H1 (cell line): ENCODE results near the gene EGFL6. TPM values are rescaled to one million over a fixed set of nuclear protein-coding genes. Genes with fewer than 3 reads are reported as not detected.

Source experiments
- CTCF ChIA-PET: fragments of 300-600 bp; sonication (Branson Sonifier 250); formaldehyde crosslinking; loops from one replicate; lab custom pipeline; 2021; ENCODE audit not compliant: partially characterized antibody; lab: Charles Lee
- POLR2A ChIA-PET: fragments of 300-600 bp; sonication (Branson Sonifier 250); formaldehyde crosslinking; loops from one replicate; lab custom pipeline; 2021; ENCODE audit warnings: inconsistent platforms; ENCODE audit not compliant: partially characterized antibody; lab: Charles Lee
- DNase-seq, 2 experiments: peaks; one replicate each; pipeline versions ENCODE4 v3.0.0 to v3.0.0-alpha.2; 2010 to 2022; ENCODE audit warnings: low spot score in 2 of 2, low read depth in 1 of 2, mixed read lengths in 1 of 2
- FAIRE-seq: peaks from 2 replicates; lab custom pipeline; 2011; peaks lifted over from hg19 to GRCh38; lab: Jason Lieb, UNC
- H2AFZ ChIP-seq: 2 replicates; pipeline ENCODE4 v1.8.1; 2012; ENCODE audit warnings: low read length, inconsistent platforms
- H2AK5ac ChIP-seq: 2 replicates; pipeline ENCODE4 v1.6.1; 2013; ENCODE audit warnings: low read depth, low read length
- H2BK120ac ChIP-seq: replicated peaks from 2 replicates; pipeline ENCODE3; 2013; ENCODE audit warnings: low read depth, low read length, inconsistent platforms
- H2BK12ac ChIP-seq: 2 replicates; pipeline ENCODE4 v1.6.1; 2013; ENCODE audit warnings: low read depth, low read length
- H2BK15ac ChIP-seq: 2 replicates; pipeline ENCODE4 v1.6.1; 2013; ENCODE audit warnings: low read length
- H2BK20ac ChIP-seq: 2 replicates; pipeline ENCODE4 v1.6.1; 2013; ENCODE audit warnings: low read length
- H2BK5ac ChIP-seq: 2 replicates; pipeline ENCODE4 v1.6.1; 2013; ENCODE audit warnings: low read depth, low read length
- H3K14ac ChIP-seq: 2 replicates; pipeline ENCODE4 v1.6.1; 2013; ENCODE audit warnings: inconsistent platforms; ENCODE audit not compliant: insufficient read length
- H3K18ac ChIP-seq: 2 replicates; pipeline ENCODE4 v1.6.1; 2013; ENCODE audit warnings: low read length; ENCODE audit errors: extremely low read depth
- H3K23ac ChIP-seq: 2 replicates; pipeline ENCODE4 v1.6.1; 2013; ENCODE audit warnings: inconsistent platforms; ENCODE audit not compliant: insufficient read length
- H3K23me2 ChIP-seq: 2 replicates; pipeline ENCODE4 v1.6.1; 2013; ENCODE audit warnings: low read depth, low read length
- H3K27ac ChIP-seq: 2 replicates; pipeline ENCODE4 v1.6.1; 2011; ENCODE audit warnings: low read depth, low read length, inconsistent platforms
- H3K27me3 ChIP-seq, 4 experiments: replicated peaks in 1 of 4; 1 replicate in 1 of 4; 2 replicates in 3 of 4; pipeline versions ENCODE4 v1.6.1 to v1.8.1; 2011 to 2013; ENCODE audit warnings: low read length in 3 of 4, mild to moderate bottlenecking in 3 of 4, inconsistent platforms in 2 of 4, mixed read lengths in 2 of 4, moderate library complexity in 1 of 4; ENCODE audit not compliant: control insufficient read depth in 3 of 4, insufficient read depth in 3 of 4; ENCODE audit errors: extremely low read depth in 1 of 4
- H3K36me3 ChIP-seq, 4 experiments: 2 replicates each; pipeline versions ENCODE4 v1.6.1 to v1.8.1; 2011 to 2013; ENCODE audit warnings: mild to moderate bottlenecking in 4 of 4, low read length in 3 of 4, moderate library complexity in 2 of 4, control low read depth in 1 of 4, inconsistent platforms in 1 of 4; ENCODE audit not compliant: insufficient read depth in 4 of 4, control insufficient read depth in 2 of 4
- H3K4ac ChIP-seq: replicated peaks from 2 replicates; pipeline ENCODE3; 2013; ENCODE audit warnings: low read length, low read depth, mixed read lengths, inconsistent platforms; ENCODE audit not compliant: insufficient read length
- H3K4me1 ChIP-seq, 4 experiments: replicated peaks in 1 of 4; 1 replicate in 1 of 4; 2 replicates in 3 of 4; pipeline versions ENCODE4 v1.6.1 to v1.8.1; 2011 to 2013; ENCODE audit warnings: low read length in 3 of 4, inconsistent platforms in 2 of 4, mixed read lengths in 1 of 4; ENCODE audit not compliant: insufficient read depth in 4 of 4, control insufficient read depth in 3 of 4
- H3K4me2 ChIP-seq, 2 experiments: 2 replicates each; pipeline versions ENCODE4 v1.6.1 to v1.8.1; 2011 to 2013; ENCODE audit warnings: low read depth in 2 of 2, low read length in 2 of 2, control low read depth in 1 of 2, inconsistent platforms in 1 of 2, mild to moderate bottlenecking in 1 of 2; ENCODE audit not compliant: insufficient read depth in 1 of 2
- H3K4me3 ChIP-seq, 4 experiments: fragments of 200-600, 300-600 bp in 1 of 4; sonication (generic), shearing (Covaris generic), sonication (Bioruptor Twin) in 1 of 4; 2 replicates each; pipeline versions ENCODE4 v1.5.1 to v1.8.1; 2011 to 2016; ENCODE audit warnings: low read length in 4 of 4, low read depth in 3 of 4, control low read depth in 2 of 4, inconsistent platforms in 2 of 4, mild to moderate bottlenecking in 2 of 4, mixed read lengths in 1 of 4, moderate library complexity in 1 of 4; ENCODE audit not compliant: insufficient read depth in 2 of 4; ENCODE audit errors: extremely low read depth in 1 of 4
- H3K56ac ChIP-seq: replicated peaks from 2 replicates; pipeline ENCODE3; 2013; ENCODE audit warnings: low read depth, mild to moderate bottlenecking, mixed read lengths, low read length, inconsistent platforms; ENCODE audit not compliant: insufficient read length
- H3K79me1 ChIP-seq: 2 replicates; pipeline ENCODE4 v1.6.1; 2013; ENCODE audit warnings: low read depth, low read length, control low read depth
- H3K79me2 ChIP-seq, 2 experiments: 2 replicates each; pipeline versions ENCODE4 v1.6.1 to v1.8.1; 2012 to 2013; ENCODE audit warnings: low read length in 2 of 2, mild to moderate bottlenecking in 2 of 2, inconsistent platforms in 1 of 2; ENCODE audit not compliant: insufficient read depth in 2 of 2, control insufficient read depth in 1 of 2
- H3K9ac ChIP-seq, 4 experiments: replicated peaks in 1 of 4; 1 replicate in 1 of 4; 2 replicates in 3 of 4; pipeline versions ENCODE4 v1.6.1 to v1.8.1; 2011 to 2013; ENCODE audit warnings: low read depth in 3 of 4, low read length in 3 of 4, control low read depth in 2 of 4, mild to moderate bottlenecking in 2 of 4, moderate library complexity in 2 of 4, inconsistent platforms in 1 of 4; ENCODE audit errors: extremely low read depth in 1 of 4
- H3K9me3 ChIP-seq, 2 experiments: 2 replicates each; pipeline versions ENCODE4 v1.6.1 to v1.8.1; 2012 to 2013; ENCODE audit warnings: mild to moderate bottlenecking in 2 of 2, moderate library complexity in 2 of 2, control low read depth in 1 of 2, inconsistent platforms in 1 of 2, low read depth in 1 of 2, low read length in 1 of 2, mixed read lengths in 1 of 2; ENCODE audit not compliant: insufficient read depth in 2 of 2
- H4K20me1 ChIP-seq, 2 experiments: replicated peaks in 1 of 2; 2 replicates each; pipeline versions ENCODE3 to v1.8.1; 2011 to 2013; ENCODE audit warnings: inconsistent platforms in 2 of 2, low read length in 2 of 2, mild to moderate bottlenecking in 1 of 2; ENCODE audit not compliant: insufficient read depth in 2 of 2, control insufficient read depth in 1 of 2
- H4K5ac ChIP-seq: 2 replicates; pipeline ENCODE4 v1.6.1; 2013; ENCODE audit warnings: low read length, low read depth, mixed read lengths, inconsistent platforms; ENCODE audit not compliant: insufficient read length
- H4K8ac ChIP-seq: 2 replicates; pipeline ENCODE4 v1.8.0; 2013; ENCODE audit warnings: mild to moderate bottlenecking, moderate library complexity, low read length, inconsistent platforms; ENCODE audit not compliant: insufficient read depth; ENCODE audit errors: extremely low read depth
- H4K91ac ChIP-seq: replicated peaks from 2 replicates; pipeline ENCODE3; 2013; ENCODE audit warnings: low read length, mixed read lengths, inconsistent platforms; ENCODE audit not compliant: insufficient read length
- BACH1 ChIP-seq: IDR thresholded peaks from 2 replicates; pipeline ENCODE4 v1.6.1; 2012; ENCODE audit warnings: low read length, improper control_type of control experiment
- BRCA1 ChIP-seq: IDR thresholded peaks from 2 replicates; pipeline ENCODE4 v1.6.1; 2012; ENCODE audit warnings: low read depth, low read length, improper control_type of control experiment
- EGR1 ChIP-seq: IDR thresholded peaks from 2 replicates; pipeline ENCODE4 v1.6.1; 2011; ENCODE audit warnings: low read depth, low read length, borderline replicate concordance
- FOSL1 ChIP-seq: IDR thresholded peaks from 2 replicates; pipeline ENCODE4 v1.6.1; 2011; ENCODE audit warnings: mild to moderate bottlenecking, low read depth, low read length, moderate library complexity; ENCODE audit not compliant: insufficient read depth
- JUN ChIP-seq: IDR thresholded peaks from 2 replicates; pipeline ENCODE4 v1.6.1; 2011; ENCODE audit warnings: low read depth, mild to moderate bottlenecking, improper control_type of control experiment, low read length
- JUND ChIP-seq: IDR thresholded peaks from 2 replicates; pipeline ENCODE4 v1.6.1; 2011; ENCODE audit warnings: mild to moderate bottlenecking, improper control_type of control experiment, low read length
- RAD21 ChIP-seq, 2 experiments: IDR thresholded peaks in 1 of 2; conservative IDR thresholded peaks in 1 of 2; 2 replicates each; pipeline ENCODE4 v1.6.1; 2011; ENCODE audit warnings: low read depth in 2 of 2, low read length in 2 of 2, improper control_type of control experiment in 1 of 2, inconsistent platforms in 1 of 2, mild to moderate bottlenecking in 1 of 2, moderate library complexity in 1 of 2
- RNF2 ChIP-seq: fragments of 200-900, 300-1000 bp; sonication (generic); IDR thresholded peaks from 2 replicates; pipeline ENCODE4 v1.7.1; 2016; ENCODE audit warnings: borderline replicate concordance, low read depth, mild to moderate bottlenecking, antibody characterized with exemption, low read length; ENCODE audit not compliant: poor library complexity, severe bottlenecking; ENCODE audit errors: missing control alignments
- SAP30 ChIP-seq: fragments of 300-600 bp; sonication (generic); IDR thresholded peaks from 2 replicates; pipeline ENCODE4 v1.7.1; 2012; ENCODE audit warnings: low read length, moderate library complexity, mild to moderate bottlenecking, inconsistent platforms; ENCODE audit not compliant: insufficient read depth, insufficient replicate concordance
- TAF7 ChIP-seq: optimal IDR thresholded peaks from 2 replicates; pipeline ENCODE3; 2011; ENCODE audit warnings: low read depth, mild to moderate bottlenecking, inconsistent platforms, low read length, moderate library complexity, borderline replicate concordance
- TEAD4 ChIP-seq: IDR thresholded peaks from 2 replicates; pipeline ENCODE4 v1.6.1; 2012; ENCODE audit warnings: low read depth, low read length, inconsistent platforms, mixed read lengths
- YY1 ChIP-seq: IDR thresholded peaks from 2 replicates; pipeline ENCODE4 v1.6.1; 2011; ENCODE audit warnings: low read depth, mild to moderate bottlenecking, low read length
- WGBS, 2 experiments: shearing (Covaris generic) in 1 of 2; methylation state at CpG; one replicate each; pipeline versions ENCODE4 v1.1.6 to v1.1.7; 2013 to 2015; ENCODE audit warnings: low lambda C conversion rate in 2 of 2, mixed read lengths in 2 of 2, inconsistent platforms in 1 of 2, low coverage in 1 of 2, missing lambda C conversion rate in 1 of 2; ENCODE audit not compliant: insufficient replicate concordance in 2 of 2, insufficient coverage in 1 of 2, insufficient read length in 1 of 2; ENCODE audit errors: extremely low coverage in 1 of 2, missing lambda C conversion rate in 1 of 2; 5-methylcytosine and 5-hydroxymethylcytosine counted together
- polyA plus RNA-seq, 7 experiments: library from polyadenylated mRNA; depleted of rRNA in 3 of 7; stranded (reverse) in 5 of 7; unstranded in 2 of 7; fragments of >200 nt in 5 of 7; fragments of 200-250 nt in 2 of 7; gene quantifications; 1 replicate in 5 of 7; 2 replicates in 1 of 7; 4 replicates in 1 of 7; pipeline versions ENCODE4 v1.2.1 to v1.2.3, GENCODE V29; 2011 to 2013; ENCODE audit warnings: missing spikeins in 2 of 7, mixed read lengths in 2 of 7
- total RNA-seq: library from RNA; stranded (reverse); fragmentation: NEBNext Ultra II Directional; extraction: Animal tissue kit (Norgen Biotek cat#: 25700); gene quantifications from 2 replicates; pipeline ENCODE4 v1.2.1, GENCODE V29; 2021
- TF ChIP-seq, protein P1 (sequence below): IDR thresholded peaks from 2 replicates; pipeline ENCODE4 v1.6.1; 2012; ENCODE audit warnings: inconsistent platforms

EGFL6 gene
- total and polyA plus RNA-seq, 2 of the 8 experiments (the other 6 are each of a cell fraction or from before 2014, with no cell fraction given): 0.93 to 1.1 TPM

GRCh38 chrX:13655674-13656073, 86.3 kb downstream of the EGFL6 start:
- Histone ChIP-seq H3K23ac (no peak overlapping the region), H2BK120ac (no peak overlapping the region), H3K9ac (no peak overlapping the region), H3K4me3 (no peak overlapping the region), H3K4ac (no peak overlapping the region), H3K23me2 (peaks cover 2% of the 10 kb centered on the region; the same call in 1 of the 2 replicates), H4K5ac (no peak overlapping the region), H3K9me3 (no peaks in the 10 kb centered on the region), H2AK5ac (no peak overlapping the region), H3K36me3 (no peaks in the 10 kb centered on the region), H3K79me1 (no peaks in the 10 kb centered on the region), H3K14ac (no peak overlapping the region), H3K18ac (no peak overlapping the region), H3K27ac (no peak overlapping the region), H2BK5ac (no peak overlapping the region), H2BK12ac (no peak overlapping the region), H2BK15ac (no peak overlapping the region), H2BK20ac (no peak overlapping the region), H2AFZ (no peak overlapping the region), H3K79me2 (no peaks in the 10 kb centered on the region), H4K8ac (no peak overlapping the region), H4K91ac (no peak overlapping the region)
- WGBS, 2 experiments: 70% methylated on average over 2 of the region's 3 CpGs; no CpG with 5 or more reads in 1 of the 2 experiments
- FAIRE-seq (no peak), DNase-seq (no peak)
- TF ChIP-seq RNF2 (no peak), EGR1 (no peak), BRCA1 (no peak), TAF7 (no peak), JUND (no peak), YY1 (no peak), BACH1 (no peak), FOSL1 (no peak), JUN (no peak), SAP30 (no peak), RAD21 (IDR thresholded peaks at IDR 0.05 in 1 of 2, conservative IDR thresholded peaks at IDR 0.05 in 1 of 2; ENCODE audit: low read depth in 2 of 2, low read length in 2 of 2) (no peak), TEAD4 (no peak)
- TF ChIP-seq, protein P1, sequence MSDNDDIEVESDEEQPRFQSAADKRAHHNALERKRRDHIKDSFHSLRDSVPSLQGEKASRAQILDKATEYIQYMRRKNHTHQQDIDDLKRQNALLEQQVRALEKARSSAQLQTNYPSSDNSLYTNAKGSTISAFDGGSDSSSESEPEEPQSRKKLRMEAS: no peak
- TF ChIP-seq, all 59 proteins: peak for 0
- H3K56ac ChIP-seq: no peak overlapping the region
- CTCF ChIA-PET: no interaction called here
- H3K4me2 ChIP-seq: no peak overlapping the region
- H4K20me1 ChIP-seq: no peaks in the 10 kb centered on the region
- POLR2A ChIA-PET: no interaction called here
- H3K27me3 ChIP-seq: no peaks in the 10 kb centered on the region
- no peaks in the 10 kb centered on the region; a peak in 1 of 7 replicates for H3K4me1 ChIP-seq
